22Rv1 (cell line): ENCODE data around the gene DOCK8.

Experiments used
- H3K27ac ChIP-seq: fragments of 450-650 bp; 2 replicates; pipeline ENCODE4 v1.5.1; 2017
- ZFX ChIP-seq: fragments of 450-650 bp; IDR thresholded peaks from 2 replicates; pipeline ENCODE4 v1.6.1; 2017; ENCODE audit warnings: antibody characterized with exemption, borderline replicate concordance
- TF ChIP-seq, protein P1 (sequence below): fragments of 450-650 bp; IDR thresholded peaks from 2 replicates; pipeline ENCODE4 v1.5.1; 2017; ENCODE audit warnings: mild to moderate bottlenecking

Gene DOCK8

GRCh38 chr9:505741-506059 lies 291.0 kb downstream of the DOCK8 start:
- no peak overlapping the region for H3K27ac ChIP-seq
- TF ChIP-seq, protein P1, sequence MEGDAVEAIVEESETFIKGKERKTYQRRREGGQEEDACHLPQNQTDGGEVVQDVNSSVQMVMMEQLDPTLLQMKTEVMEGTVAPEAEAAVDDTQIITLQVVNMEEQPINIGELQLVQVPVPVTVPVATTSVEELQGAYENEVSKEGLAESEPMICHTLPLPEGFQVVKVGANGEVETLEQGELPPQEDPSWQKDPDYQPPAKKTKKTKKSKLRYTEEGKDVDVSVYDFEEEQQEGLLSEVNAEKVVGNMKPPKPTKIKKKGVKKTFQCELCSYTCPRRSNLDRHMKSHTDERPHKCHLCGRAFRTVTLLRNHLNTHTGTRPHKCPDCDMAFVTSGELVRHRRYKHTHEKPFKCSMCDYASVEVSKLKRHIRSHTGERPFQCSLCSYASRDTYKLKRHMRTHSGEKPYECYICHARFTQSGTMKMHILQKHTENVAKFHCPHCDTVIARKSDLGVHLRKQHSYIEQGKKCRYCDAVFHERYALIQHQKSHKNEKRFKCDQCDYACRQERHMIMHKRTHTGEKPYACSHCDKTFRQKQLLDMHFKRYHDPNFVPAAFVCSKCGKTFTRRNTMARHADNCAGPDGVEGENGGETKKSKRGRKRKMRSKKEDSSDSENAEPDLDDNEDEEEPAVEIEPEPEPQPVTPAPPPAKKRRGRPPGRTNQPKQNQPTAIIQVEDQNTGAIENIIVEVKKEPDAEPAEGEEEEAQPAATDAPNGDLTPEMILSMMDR = no peak
- no peak for TF ChIP-seq ZFX

DNA sequence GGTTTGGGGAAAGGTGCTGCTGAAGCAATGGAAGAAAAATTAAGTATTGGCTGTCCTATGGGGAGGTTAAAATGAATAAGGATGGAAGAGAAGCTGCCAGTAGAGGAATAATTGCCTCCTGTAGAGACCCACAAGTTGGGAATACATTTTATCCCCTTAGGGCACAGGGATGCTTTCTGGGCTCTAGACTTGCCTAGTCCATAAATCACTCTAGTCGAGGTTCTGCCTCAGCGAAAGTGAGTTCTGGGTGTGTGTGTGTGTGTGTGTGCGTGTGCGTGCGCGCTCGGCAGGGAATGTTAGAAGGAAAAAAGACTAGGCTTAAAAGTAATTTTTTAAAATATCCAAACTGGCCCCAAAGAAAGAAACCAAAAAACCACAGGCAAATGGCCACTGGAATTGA lies 291.6 kb downstream of the DOCK8 start:
- TF ChIP-seq, protein P1 = no peak
- no peak for TF ChIP-seq ZFX

DNA sequence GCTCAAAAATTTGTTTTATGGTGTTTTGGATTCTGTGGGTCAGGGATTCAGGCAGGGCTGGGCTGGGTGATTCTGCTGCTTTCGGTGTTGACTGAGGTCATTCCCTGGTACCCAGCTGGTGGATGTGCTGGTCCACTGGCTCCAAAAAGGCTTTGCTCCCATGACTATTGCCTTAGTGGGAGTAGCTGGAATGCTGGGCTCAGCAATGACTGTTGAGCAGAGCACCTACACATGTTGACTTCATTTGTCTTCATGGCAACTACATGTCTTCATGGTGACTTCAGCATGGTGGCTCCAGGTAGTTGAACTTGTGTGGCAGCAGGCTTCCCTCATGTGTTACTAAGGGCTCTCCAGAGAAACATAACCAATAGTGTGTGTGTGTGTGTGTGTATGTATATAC lies 297.2 kb downstream of the DOCK8 start:
- TF ChIP-seq ZFX = no peak
- TF ChIP-seq, protein P1 = no peak

More for the DNA sequence above, 291.6 kb downstream of the DOCK8 start:
- H3K27ac ChIP-seq = no peak overlapping the region

DNA sequence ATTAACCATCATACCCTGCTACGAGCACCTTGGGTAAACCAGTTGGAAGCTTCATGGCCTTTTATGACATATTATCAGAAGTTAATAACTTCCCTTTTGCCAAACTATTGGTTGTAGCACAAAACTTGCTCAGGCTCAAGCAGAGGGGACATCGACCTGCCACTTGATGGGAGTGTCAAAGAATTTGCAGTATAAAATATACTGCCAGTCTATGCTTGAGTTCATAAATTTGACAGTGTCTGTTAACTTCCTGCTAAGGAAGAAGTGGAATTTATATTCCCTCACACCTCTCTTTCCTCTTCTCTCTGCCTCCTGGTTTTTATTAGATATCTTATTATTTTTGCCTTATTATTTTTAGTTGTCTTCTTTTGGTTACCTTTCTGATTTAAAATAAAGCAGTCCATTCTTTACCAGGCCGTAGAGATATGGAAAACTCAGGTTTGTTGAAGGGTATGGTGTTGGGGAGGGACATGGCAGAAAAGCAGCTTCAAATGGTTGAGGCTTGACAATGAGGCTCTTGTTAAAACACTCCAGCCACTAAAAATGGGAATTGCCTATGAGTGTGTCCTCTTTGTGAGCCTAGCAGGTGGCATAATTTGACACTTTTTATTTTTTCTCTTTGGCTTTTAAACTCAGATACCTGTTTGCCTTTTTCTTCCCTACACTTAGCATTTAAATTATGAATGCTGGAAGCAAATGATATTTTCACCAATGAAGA lies 298.0 kb downstream of the DOCK8 start:
- TF ChIP-seq, protein P1 = no peak
- no peak for TF ChIP-seq ZFX
- H3K27ac ChIP-seq = no peak overlapping the region

More for the DNA sequence above, 297.2 kb downstream of the DOCK8 start:
- H3K27ac ChIP-seq = no peak overlapping the region
